Sigmoid colon (tissue), 7 donors: Measurements from ENCODE around the gene TTC38. TPM values are rescaled to one million over a fixed set of nuclear protein-coding genes. Genes with fewer than 3 reads are reported as not detected.
A peak's percentile ranks its signal among the peaks of the same experiment; 100 is the strongest.

Experiments
- DNase-seq: peaks from one replicate; pipeline ENCODE4 v3.0.0-alpha.2; 2019
- H3K27ac ChIP-seq, 4 donors: fragments of 200-600 bp; sonication (generic); one replicate each; pipeline ENCODE4 v1.5.1; 2016 to 2019; ENCODE audit warnings: mild to moderate bottlenecking in 1 of 4
- H3K27me3 ChIP-seq, 3 donors: fragments of 200-600 bp; sonication (generic); one replicate each; pipeline ENCODE4 v1.5.1; 2019; ENCODE audit warnings: mild to moderate bottlenecking in 1 of 3
- H3K36me3 ChIP-seq, 4 donors: fragments of 200-600 bp; sonication (generic); one replicate each; pipeline ENCODE4 v1.5.1; 2016 to 2019
- H3K4me1 ChIP-seq, 4 donors: fragments of 200-600 bp; sonication (generic); one replicate each; pipeline ENCODE4 v1.5.1; 2017 to 2019
- H3K4me3 ChIP-seq, 4 donors: fragments of 200-600 bp; sonication (generic); one replicate each; pipeline ENCODE4 v1.5.1; 2017 to 2019; ENCODE audit warnings: mild to moderate bottlenecking in 2 of 4, moderate library complexity in 1 of 4
- H3K9me3 ChIP-seq, 4 donors: fragments of 200-600 bp in 3 of 4; sonication (generic) in 3 of 4; one replicate each; pipeline versions ENCODE4 v1.5.1 to v1.6.1; 2013 to 2019
- CTCF ChIP-seq, 4 experiments: fragments of 450-650 bp in 3 of 4; fragments of 200-600 bp in 1 of 4; IDR thresholded peaks; one replicate each; pipeline ENCODE4 v1.5.1; 2016 to 2019; ENCODE audit warnings: antibody characterized with exemption in 4 of 4, mild to moderate bottlenecking in 3 of 4, moderate library complexity in 2 of 4
- EP300 ChIP-seq, 4 donors: sonication (generic); formaldehyde crosslinking; IDR thresholded peaks; one replicate each; pipeline ENCODE4 v1.6.1; 2017; ENCODE audit warnings: antibody characterized with exemption in 4 of 4
- POLR2A ChIP-seq, 2 donors: fragments of 450-650 bp; IDR thresholded peaks; one replicate each; pipeline ENCODE4 v1.6.1; 2016; ENCODE audit warnings: antibody characterized with exemption in 2 of 2, mild to moderate bottlenecking in 2 of 2, moderate library complexity in 2 of 2
- POLR2AphosphoS5 ChIP-seq, 4 donors: sonication (generic); formaldehyde crosslinking; IDR thresholded peaks; one replicate each; pipeline ENCODE4 v1.6.1; 2017; ENCODE audit warnings: antibody characterized with exemption in 4 of 4
- WGBS, 2 donors: extraction: QIAGEN DNeasy Blood & Tissue Kit; methylation state at CpG; one replicate each; pipeline ENCODE4 v1.1.7; 2013; 5-methylcytosine and 5-hydroxymethylcytosine counted together
- intact Hi-C: fragments of 100-400 bp; cut with DNase I; formaldehyde crosslinking; loops from one replicate; pipeline ENCODE4 v1.15.1; 2023
- polyA plus RNA-seq, 3 donors: library from polyadenylated mRNA; stranded (reverse); fragments of 200-250 nt; gene quantifications; one replicate each; pipeline ENCODE4 v1.2.3, GENCODE V29; 2013
- total RNA-seq, 4 donors: library from RNA; depleted of rRNA; stranded (reverse); fragments of >200 nt; gene quantifications; one replicate each; pipeline ENCODE4 v1.1.0, GENCODE V29; 2016
- donor health status: healthy with polysubstance abuse.
- donor health status: Bipolar disorder and iron deficiency.
- donor health status: healthy.

Gene TTC38
- total and polyA plus RNA-seq, 7 donors = 34.6 to 105 (median 56.0) TPM

- H3K4me3 ChIP-seq = no peak overlapping the region
- DNase-seq = no peak
- no peaks in the 10 kb centered on the region for H3K4me1 ChIP-seq
- no peak for TF ChIP-seq POLR2A (IDR thresholded peaks at IDR 0.05)
- no peak for TF ChIP-seq POLR2AphosphoS5 (IDR thresholded peaks at IDR 0.05)
- no peak for TF ChIP-seq EP300 (IDR thresholded peaks at IDR 0.05)
- no peak for TF ChIP-seq CTCF (IDR thresholded peaks at IDR 0.05)
- no peak overlapping the region for H3K27ac ChIP-seq
- intact Hi-C loops = no loop called here
- H3K36me3 ChIP-seq = peaks cover 17 to 85% (median 35%) of the 10 kb centered on the region in 4 donors
- 90 to 92% methylated on average over 33 of the region's 33 CpGs for WGBS, 2 donors
- peaks cover 0 to 3% (median 0%) of the 10 kb centered on the region in 4 donors for H3K9me3 ChIP-seq
- H3K27me3 ChIP-seq = no peaks in the 10 kb centered on the region
Measured at GRCh38 chr22:46289244-46289891, 21.6 kb downstream of the TTC38 start.

GRCh38 chr22:46290121-46290842 is 22.5 kb downstream of the TTC38 start:
- Histone ChIP-seq H3K9me3 (peaks cover 0 to 3% (median 0%) of the 10 kb centered on the region in 4 donors), H3K27ac (no peak overlapping the region), H3K4me1 (no peaks in the 10 kb centered on the region), H3K4me3 (no peak overlapping the region), H3K27me3 (no peaks in the 10 kb centered on the region), H3K36me3 (peaks cover 10 to 76% (median 29%) of the 10 kb centered on the region in 4 donors)
- no peak for DNase-seq
- intact Hi-C loops = no loop called here
- no peak for TF ChIP-seq POLR2AphosphoS5 (IDR thresholded peaks at IDR 0.05)
- 95% methylated on average over 17 of the region's 17 CpGs for WGBS, 2 donors

DNA sequence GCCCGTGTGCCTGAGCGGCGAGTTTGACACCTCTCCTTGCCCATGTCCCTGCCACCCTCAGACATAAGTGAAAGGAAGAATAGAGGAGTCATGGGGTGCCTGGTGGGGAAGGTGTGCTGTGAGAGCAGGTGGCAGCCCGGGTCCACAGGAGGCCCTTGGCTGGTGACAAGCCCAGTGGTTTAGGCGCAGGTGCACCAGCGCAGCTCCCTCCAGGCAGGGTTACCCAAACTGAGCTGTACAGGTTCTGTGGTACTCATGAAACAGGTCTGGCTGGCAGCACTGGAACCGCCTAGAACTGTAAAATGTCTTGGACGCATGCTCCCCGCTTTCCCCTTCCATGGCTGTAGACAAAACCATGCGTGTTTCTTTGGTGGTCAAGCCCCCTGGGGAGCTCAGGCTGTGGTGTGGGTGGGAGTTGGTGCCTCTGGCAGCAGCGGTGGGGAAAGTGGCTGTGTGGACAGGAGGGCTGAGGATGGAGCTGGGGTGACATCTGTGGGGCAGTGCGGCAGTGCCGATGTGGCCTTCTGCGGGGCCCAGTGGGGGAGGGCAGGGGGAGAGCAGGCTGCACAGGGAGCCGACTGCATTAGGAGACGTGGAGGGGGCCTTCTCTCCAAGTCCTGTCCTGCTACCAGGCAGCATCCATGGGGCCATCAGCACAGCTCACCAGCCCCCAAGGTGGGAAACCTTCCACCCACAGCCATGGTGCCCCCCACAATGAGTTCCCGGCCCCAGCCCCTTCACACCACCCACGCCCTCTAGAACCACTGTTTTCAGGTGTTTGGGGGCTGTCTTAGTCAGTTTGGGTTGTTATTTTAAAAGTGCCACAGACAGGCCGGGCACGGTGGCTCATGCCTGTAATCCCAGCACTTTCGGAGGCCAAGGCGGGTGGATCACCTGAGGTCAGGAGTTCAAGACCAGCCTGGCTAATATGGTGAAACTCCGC is 23.3 kb downstream of the TTC38 start:
- no peak for DNase-seq
- Histone ChIP-seq H3K36me3 (peaks cover 10 to 68% (median 25%) of the 10 kb centered on the region in 4 donors), H3K27ac (no peak overlapping the region), H3K9me3 (peaks cover 0 to 3% (median 0%) of the 10 kb centered on the region in 4 donors), H3K27me3 (no peaks in the 10 kb centered on the region), H3K4me1 (peaks cover 0 to 8% (median 7%) of the 10 kb centered on the region in 4 donors), H3K4me3 (no peak overlapping the region)
- TF ChIP-seq POLR2AphosphoS5 (IDR thresholded peaks at IDR 0.05) (no peak), CTCF (IDR thresholded peaks at IDR 0.05) (no peak), EP300 (IDR thresholded peaks at IDR 0.05) (no peak), POLR2A (IDR thresholded peaks at IDR 0.05) (no peak)
- 96% methylated on average over 23 of the region's 23 CpGs for WGBS, 2 donors
- intact Hi-C loops = no loop called here

GRCh38 chr22:46292173-46292572 is 24.4 kb downstream of the TTC38 start:
- Histone ChIP-seq H3K9me3 (peaks cover 0 to 3% (median 0%) of the 10 kb centered on the region in 4 donors), H3K27ac (no peak overlapping the region), H3K36me3 (peaks cover 10 to 57% (median 22%) of the 10 kb centered on the region in 4 donors), H3K4me3 (no peak overlapping the region), H3K27me3 (no peaks in the 10 kb centered on the region), H3K4me1 (peaks cover 0 to 16% (median 12%) of the 10 kb centered on the region in 4 donors)
- WGBS, 2 donors = 94% methylated on average over 3 of the region's 3 CpGs
- TF ChIP-seq EP300 (IDR thresholded peaks at IDR 0.05) = no peak
- no peak for DNase-seq
- intact Hi-C loops = no loop called here

DNA sequence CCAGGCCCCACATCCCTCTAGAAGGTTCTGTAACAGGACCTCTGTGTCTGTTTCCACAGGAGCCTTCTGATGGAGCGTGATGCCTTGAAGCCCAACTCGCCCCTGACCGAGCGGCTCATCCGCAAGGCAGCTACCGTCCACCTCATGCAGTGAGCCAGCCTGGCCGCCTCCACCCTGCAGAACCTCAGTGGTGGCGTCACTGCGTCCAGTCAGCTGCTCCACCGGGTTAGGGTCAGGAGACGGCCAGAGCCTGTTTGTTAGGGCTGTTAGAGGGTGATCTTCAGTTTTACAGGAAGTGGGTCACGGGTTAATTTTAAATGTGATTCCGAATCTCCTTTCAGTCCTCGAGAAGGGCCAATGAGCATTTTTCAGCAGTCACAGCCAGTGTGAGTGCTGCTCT is 24.9 kb downstream of the TTC38 start:
- no peak for TF ChIP-seq POLR2A (IDR thresholded peaks at IDR 0.05)
- TF ChIP-seq POLR2AphosphoS5 (IDR thresholded peaks at IDR 0.05) = no peak
- TF ChIP-seq CTCF (IDR thresholded peaks at IDR 0.05) = no peak
- TF ChIP-seq EP300 (IDR thresholded peaks at IDR 0.05) = no peak
- no peak for DNase-seq

More for the DNA sequence above, 24.9 kb downstream of the TTC38 start:
- no peak overlapping the region for H3K4me3 ChIP-seq
- intact Hi-C loops = no loop called here
- peaks cover 0 to 19% (median 16%) of the 10 kb centered on the region in 4 donors for H3K4me1 ChIP-seq
- 91% methylated on average over 14 of the region's 14 CpGs for WGBS, 2 donors
- H3K36me3 ChIP-seq = peaks cover 10 to 55% (median 19%) of the 10 kb centered on the region in 4 donors
- H3K27me3 ChIP-seq = no peaks in the 10 kb centered on the region
- peaks cover 0 to 3% (median 0%) of the 10 kb centered on the region in 4 donors for H3K9me3 ChIP-seq
- H3K27ac ChIP-seq = peak overlapping the region in 1 of 4 donors; percentile 32
